ENCODE data around the gene OGFRL1.

The OGFRL1 gene

DNA sequence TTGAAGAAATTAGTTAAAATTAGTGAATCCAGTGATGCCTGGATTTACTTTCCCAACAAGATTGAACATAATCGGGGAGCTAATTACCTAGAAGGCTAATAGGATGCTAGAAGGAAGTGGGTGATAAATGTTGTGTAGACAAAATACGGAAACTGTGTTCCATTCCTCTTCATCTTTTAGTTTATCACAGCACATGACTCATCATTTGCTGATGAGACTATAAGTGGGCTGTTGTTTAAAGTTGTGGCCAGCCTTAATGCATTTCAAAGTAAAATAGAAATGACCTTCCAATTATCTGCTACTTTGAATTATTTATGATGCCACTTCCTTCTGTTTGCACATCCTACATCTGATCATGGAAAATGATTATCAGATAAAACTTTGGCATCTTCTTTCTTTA lies 43.4 kb downstream of the OGFRL1 start:
- no peak for DNase-seq (ENCODE audit: insufficient read length, low spot score)
- FAIRE-seq = no peak

DNA sequence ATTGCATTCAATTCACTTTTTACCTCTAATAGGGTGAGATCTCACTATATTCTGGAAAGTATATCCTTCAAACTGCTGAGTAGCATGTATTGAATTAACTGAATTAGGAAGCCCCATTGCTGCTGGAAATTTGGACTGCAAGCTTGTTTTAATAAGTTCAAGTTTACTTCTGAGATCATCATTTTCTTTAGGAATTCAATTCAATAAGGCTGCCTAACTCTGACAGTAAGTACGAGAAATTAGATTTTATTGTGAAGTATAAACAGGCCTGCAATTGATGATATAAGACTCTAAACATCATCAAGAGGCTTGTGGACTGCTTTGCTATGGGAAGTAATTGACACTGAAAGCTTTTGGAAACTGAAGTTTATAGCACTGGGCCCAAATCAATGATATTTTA lies 44.4 kb downstream of the OGFRL1 start:
- DNase-seq (ENCODE audit: insufficient read length, low spot score) = no peak
- no peak for FAIRE-seq

DNA sequence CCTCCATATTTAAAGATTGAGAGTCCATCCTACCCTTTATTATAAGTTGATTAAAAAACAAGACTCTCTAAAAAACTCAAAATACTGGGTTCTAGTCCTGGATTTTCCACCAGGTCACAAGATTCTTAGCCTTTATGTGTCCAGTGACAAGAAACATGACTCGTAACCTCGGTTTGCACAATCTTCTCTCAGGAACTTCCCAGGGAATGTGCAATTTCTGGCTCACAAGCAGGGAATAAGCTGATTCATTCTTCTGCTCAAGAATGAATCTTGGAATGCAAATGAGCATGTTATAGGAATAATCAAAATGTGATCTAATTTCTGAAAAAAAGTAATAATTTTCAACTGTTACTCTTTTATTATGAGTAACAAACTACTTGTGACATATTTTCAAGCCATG lies 45.1 kb downstream of the OGFRL1 start:
- DNase-seq (ENCODE audit: insufficient read length, low spot score) (no peak), FAIRE-seq (no peak)

DNA sequence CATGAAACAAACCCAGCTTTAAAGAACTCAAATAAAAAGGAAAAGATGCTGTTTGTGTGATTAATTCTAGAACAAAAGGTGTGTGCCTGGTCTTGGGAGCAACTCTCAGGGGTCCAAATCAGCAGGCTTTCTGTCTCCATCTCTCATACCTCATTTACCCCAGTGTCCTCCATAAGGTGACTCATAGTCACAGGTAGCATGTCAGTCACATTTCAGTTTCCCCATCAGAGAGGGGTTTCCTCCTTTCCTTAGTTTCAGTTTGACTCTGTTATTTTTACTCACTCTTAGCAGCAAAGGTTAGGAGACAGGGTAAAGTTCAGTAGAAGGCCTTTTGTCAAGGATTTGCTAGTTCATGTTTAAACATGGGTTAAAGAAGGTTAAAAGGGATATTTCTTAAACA lies 46.2 kb downstream of the OGFRL1 start:
- DNase-seq (ENCODE audit: insufficient read length, low spot score) = no peak
- no peak for FAIRE-seq

DNA sequence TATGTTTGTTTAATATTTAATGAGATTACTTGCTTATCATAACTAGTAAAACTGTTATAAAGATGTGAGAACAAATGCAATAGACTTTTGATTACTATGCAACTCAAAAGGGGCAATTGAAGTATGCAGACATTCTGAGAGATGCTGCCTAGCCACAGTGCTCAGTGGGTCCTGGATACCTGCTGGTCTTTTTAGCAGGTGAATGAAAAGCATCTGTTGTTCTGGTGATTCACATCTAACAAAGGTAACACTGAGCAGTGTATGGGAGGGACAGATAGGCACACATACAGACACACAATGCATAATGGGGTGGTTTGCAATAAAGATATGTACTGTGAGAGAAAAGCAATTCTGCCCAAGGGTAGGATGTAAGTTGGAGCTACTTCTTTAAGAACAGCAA lies 46.9 kb downstream of the OGFRL1 start:
- DNase-seq (ENCODE audit: insufficient read length, low spot score) = no peak
- FAIRE-seq = no peak

DNA sequence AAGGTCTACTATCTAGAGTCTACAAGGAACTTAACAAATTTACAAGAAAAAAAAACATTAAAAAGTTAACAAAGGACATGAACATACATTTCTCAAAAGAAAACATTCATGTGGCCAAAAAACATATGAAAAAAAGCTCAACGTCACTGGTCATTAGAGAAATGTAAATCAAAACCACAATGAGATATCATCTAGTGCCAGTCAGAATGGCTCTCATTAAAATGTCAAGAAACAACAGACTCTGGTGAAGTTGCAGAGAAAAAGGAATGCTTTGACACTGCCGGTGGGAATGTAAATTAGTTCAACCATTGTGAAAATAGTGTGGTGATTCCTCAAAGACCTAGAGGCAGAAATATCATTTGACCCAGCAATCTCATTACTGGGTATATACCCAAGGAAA lies 48.3 kb downstream of the OGFRL1 start:
- no peak for FAIRE-seq

DNA sequence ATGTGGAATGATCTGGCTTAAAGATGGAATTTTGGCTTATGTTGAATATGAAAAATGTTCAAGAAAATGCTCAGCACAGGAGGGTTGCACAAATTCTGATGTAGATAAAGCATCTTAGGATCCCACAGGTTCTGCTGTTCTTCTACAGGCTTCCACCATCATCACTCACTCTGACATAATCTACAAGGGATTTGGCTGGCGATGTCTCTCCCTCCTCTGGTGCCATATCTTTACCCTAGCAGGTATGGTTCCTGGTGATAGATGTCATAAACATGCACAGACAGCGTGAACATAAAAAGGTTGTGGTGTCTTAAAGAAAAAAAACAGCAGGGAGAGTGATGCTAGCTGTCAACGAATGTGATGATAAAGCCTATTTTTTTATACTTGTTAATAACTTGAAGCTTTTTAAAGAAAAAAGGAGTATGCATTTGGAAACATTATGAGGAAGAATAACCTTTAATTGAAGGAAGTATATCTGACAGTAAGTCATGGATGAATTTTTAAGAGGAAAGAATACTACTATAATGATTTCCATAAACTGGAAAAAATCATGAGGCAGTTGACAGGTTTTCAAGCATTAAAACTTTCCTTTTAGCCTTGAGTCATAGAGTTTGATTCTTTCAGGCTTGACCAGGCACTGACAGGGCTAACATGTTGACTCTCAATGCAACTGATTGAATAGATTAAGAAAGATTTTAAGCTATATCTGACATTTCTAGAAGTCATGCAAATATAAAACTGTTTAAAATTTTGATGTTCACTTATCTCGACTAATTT lies 50.1 kb downstream of the OGFRL1 start:
- no peak for FAIRE-seq

More for the DNA sequence above, 48.3 kb downstream of the OGFRL1 start:
- DNase-seq (ENCODE audit: insufficient read length, low spot score) = no peak

DNA sequence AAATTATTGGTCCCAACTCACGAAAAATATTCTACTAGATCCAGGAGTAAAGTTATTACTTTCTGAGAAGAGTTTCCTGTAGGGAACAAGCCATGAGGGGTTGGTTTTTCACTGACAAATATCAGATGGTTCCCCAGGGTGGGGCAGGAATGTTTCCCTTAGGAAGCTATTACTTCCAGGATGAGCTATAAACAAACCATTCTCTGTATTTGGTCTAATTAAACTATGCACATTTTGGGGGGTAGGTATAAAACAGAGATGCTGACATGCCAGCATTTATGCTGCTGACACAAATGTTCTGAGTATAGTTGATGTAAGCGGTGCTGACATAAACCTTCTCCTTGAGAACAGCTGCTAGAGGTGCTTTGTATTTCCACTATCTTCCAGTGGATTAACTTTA lies 54.2 kb downstream of the OGFRL1 start:
- FAIRE-seq (no peak), DNase-seq (ENCODE audit: insufficient read length, low spot score) (no peak)

More for the DNA sequence above, 50.1 kb downstream of the OGFRL1 start:
- no peak for DNase-seq (ENCODE audit: insufficient read length, low spot score)

DNA sequence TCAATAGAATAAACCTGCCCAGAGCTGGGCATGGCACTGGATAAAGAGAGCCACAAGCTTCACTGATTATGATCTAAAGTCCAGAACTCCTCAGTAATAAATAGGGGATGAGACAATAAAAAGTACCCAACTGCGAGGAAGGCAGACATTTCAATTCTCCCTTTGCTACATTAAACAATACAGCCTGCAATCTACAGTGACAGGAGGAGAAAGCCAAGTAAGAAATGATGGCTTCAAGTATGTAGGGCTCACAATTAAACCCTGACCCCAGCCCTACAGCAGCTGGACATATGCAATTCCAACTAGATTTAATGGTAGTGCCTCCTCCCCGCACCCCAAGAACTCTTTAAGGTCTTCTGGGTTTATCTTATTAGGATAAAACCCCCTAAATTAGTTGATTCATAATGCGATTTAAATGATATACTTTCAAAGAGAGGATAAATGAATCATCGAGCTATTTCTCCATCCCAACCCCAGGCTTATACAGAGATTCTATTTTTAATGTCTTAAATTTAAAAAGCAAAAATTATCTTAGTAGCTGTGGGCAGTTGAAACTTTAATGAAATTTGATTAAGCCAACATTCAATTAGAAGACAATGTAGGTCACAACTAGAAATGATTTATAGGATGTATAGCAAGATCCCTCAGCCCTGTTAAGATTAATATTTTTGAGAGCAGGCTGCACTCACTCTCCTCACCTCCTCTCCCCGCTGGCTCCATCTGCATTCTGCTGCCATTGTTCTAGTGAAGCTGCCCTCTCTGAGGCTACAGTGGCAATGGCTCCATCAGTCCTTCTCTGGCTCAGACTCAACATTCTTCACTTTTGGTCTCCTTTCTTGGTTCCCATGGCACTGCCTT lies 57.1 kb downstream of the OGFRL1 start:
- no peak for FAIRE-seq
- no peak for DNase-seq (ENCODE audit: insufficient read length, low spot score)

DNA sequence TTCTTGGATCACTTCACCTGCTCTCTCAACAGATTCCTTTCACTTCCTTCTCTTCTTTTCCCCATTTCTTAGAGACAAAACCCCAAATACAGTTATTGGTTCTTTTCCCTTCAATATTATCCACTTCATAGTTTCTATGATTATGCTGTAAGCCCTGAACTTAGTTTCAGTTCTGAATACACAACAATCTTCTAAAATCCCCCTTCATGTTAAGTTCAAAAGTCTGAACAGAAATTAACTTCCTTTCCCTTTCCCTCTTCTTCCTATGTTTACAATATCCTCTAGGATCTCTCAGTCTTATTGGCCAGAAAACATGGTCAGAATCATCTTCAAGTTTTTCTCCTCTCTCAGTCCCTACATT lies 57.7 kb downstream of the OGFRL1 start:
- FAIRE-seq (no peak), DNase-seq (ENCODE audit: insufficient read length, low spot score) (no peak)

DNA sequence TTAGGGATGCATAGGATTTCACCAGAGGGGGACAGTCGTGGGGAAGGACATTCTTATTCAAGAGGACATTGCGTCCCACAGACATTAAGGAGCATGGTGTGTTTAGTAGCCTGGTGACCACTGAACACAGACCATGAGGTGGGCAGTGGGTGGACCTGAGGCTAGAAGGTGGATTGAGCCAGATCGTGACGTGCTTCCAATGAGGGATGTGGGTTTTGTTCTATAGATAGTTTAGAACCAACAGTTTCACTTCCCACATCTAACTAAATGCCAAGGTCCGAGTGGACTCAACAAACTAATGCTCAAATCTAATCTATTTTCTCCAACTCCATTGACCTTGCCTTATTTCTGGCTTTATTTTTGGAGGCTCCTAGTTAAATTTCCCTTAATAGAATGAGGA lies 58.5 kb downstream of the OGFRL1 start:
- FAIRE-seq (no peak), DNase-seq (ENCODE audit: insufficient read length, low spot score) (no peak)

DNA sequence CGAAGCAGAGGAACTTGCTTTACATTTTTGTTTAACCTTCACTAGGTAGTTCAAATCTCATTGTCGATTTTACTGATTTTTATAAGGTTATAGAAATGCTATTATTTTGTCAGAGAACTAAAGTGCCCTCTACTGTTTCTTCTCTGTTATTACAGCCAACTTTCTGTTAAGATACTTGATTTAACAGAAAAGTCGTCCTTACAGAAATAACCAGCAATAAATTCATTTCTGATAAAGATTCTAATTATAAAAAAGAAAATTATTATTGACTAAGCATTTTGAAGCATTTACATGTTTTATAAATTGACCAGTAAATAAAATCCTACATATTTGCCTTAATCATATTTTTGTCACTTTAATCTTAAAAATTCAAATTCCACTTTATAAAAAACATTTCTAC lies 60.8 kb downstream of the OGFRL1 start:
- FAIRE-seq (peak; percentile 26), DNase-seq (ENCODE audit: insufficient read length, low spot score) (no peak)

DNA sequence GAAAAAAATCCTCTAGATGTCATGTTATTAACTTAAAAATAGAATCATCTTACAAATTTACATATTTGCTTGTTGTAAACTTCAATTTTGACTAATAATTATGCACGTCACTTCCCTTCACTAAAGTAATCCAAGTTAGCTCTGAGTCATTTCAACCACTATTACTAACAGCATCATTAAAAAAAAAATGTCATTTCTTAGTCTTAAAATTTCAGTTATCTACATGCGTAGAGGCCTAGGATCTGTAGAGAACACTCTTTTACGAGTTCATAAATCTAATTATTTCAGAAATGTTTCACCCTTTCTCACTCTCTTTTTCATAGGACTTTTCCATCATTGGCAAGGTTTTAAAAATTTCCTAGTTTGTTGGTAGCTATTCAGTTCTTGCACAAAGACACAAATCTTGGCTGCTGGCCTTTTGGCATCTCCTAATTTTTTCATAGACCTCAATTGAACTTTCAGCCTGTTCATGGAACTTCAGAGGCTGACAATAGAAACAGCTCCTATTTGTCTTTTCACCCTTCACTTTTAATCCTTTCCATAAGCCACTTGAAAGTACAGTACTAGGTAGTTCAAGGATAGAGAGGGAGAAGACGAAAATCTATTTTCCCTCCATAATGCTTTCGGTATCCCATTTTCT lies 61.5 kb downstream of the OGFRL1 start:
- FAIRE-seq (no peak), DNase-seq (ENCODE audit: insufficient read length, low spot score) (no peak)

DNA sequence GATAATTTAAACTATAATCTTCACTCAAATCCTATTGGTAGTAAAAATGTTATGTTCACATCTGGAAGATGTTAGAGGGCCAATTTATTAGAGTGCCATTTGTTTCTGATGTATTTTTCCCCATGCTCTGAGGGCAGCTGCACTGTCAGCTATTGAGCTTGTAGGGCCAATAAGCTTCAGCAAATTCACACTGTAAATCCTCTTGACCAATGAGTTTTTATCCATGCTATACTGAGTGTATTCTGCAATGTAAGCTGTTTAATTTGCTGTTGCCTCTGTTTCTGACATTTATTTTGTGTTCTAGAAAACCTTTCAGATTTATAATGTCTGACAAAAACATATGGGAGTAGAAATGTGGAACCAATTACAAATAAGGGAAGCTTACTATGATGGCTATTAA lies 62.6 kb downstream of the OGFRL1 start:
- FAIRE-seq (no peak), DNase-seq (ENCODE audit: insufficient read length, low spot score) (no peak)
